ENCODE measurements around the gene RPA1. TPM values are rescaled to one million over a fixed set of nuclear protein-coding genes. Genes with fewer than 3 reads are reported as not detected.

Gene RPA1
- total and polyA plus RNA-seq, 2 of the 8 experiments (the other 6 are each of a cell fraction or from before 2014, with no cell fraction given) = 79.1 to 194 TPM

GRCh38 chr17:1942066-1942365, 112.2 kb downstream of the RPA1 start:
- Histone ChIP-seq H3K27me3 (replicated peaks in 1 of 4; ENCODE audit: control insufficient read depth in 3 of 4, extremely low read depth in 1 of 4, insufficient read depth in 3 of 4, low read length in 3 of 4) (no peaks in the 10 kb centered on the region; a peak in 1 of 7 replicates), H3K9ac (replicated peaks in 1 of 4; ENCODE audit: extremely low read depth in 1 of 4, low read depth in 3 of 4, low read length in 3 of 4) (no peak overlapping the region), H2BK120ac (replicated peaks; ENCODE audit: low read depth, low read length) (no peak overlapping the region), H3K18ac (ENCODE audit: extremely low read depth, low read length) (no peak overlapping the region), H2AK5ac (ENCODE audit: low read depth, low read length) (no peak overlapping the region), H3K23ac (ENCODE audit: insufficient read length) (no peak overlapping the region), H3K4ac (replicated peaks; ENCODE audit: insufficient read length, low read depth, low read length) (no peak overlapping the region), H3K23me2 (ENCODE audit: low read depth, low read length) (no peaks in the 10 kb centered on the region), H3K4me2 (ENCODE audit: insufficient read depth in 1 of 2, low read depth in 2 of 2, low read length in 2 of 2) (no peak overlapping the region), H3K4me1 (replicated peaks in 1 of 4; ENCODE audit: control insufficient read depth in 3 of 4, insufficient read depth in 4 of 4, low read length in 3 of 4) (no peaks in the 10 kb centered on the region), H4K91ac (replicated peaks; ENCODE audit: insufficient read length, low read length) (no peak overlapping the region), H3K56ac (replicated peaks; ENCODE audit: insufficient read length, low read depth, low read length) (no peak overlapping the region), H3K27ac (ENCODE audit: low read depth, low read length) (no peak overlapping the region), H3K9me3 (ENCODE audit: insufficient read depth in 2 of 2, low read depth in 1 of 2, low read length in 1 of 2) (no peaks in the 10 kb centered on the region), H2AFZ (ENCODE audit: low read length) (no peak overlapping the region), H4K8ac (ENCODE audit: extremely low read depth, insufficient read depth, low read length) (no peak overlapping the region), H4K5ac (ENCODE audit: insufficient read length, low read depth, low read length) (no peak overlapping the region), H3K79me2 (ENCODE audit: control insufficient read depth in 1 of 2, insufficient read depth in 2 of 2, low read length in 2 of 2) (no peaks in the 10 kb centered on the region), H2BK12ac (ENCODE audit: low read depth, low read length) (no peak overlapping the region), H2BK15ac (ENCODE audit: low read length) (no peak overlapping the region), H4K20me1 (replicated peaks in 1 of 2; ENCODE audit: control insufficient read depth in 1 of 2, insufficient read depth in 2 of 2, low read length in 2 of 2) (peaks cover 0 to 4% of the 10 kb centered on the region in 2 experiments), H3K4me3 (ENCODE audit: extremely low read depth in 1 of 4, insufficient read depth in 2 of 4, low read depth in 3 of 4, low read length in 4 of 4) (no peak overlapping the region), H2BK20ac (ENCODE audit: low read length) (no peak overlapping the region), H3K79me1 (ENCODE audit: low read depth, low read length) (no peaks in the 10 kb centered on the region), H3K14ac (ENCODE audit: insufficient read length) (no peak overlapping the region), H3K36me3 (ENCODE audit: control insufficient read depth in 2 of 4, insufficient read depth in 4 of 4, low read length in 3 of 4) (no peaks in the 10 kb centered on the region), H2BK5ac (ENCODE audit: low read depth, low read length) (no peak overlapping the region)
- CTCF ChIA-PET (ENCODE audit: partially characterized antibody) = interaction anchor here (0.9 kb wide), 1 partner anchor 37 kb away, joined by 3 read pairs; no protein-coding TSS in a partner anchor
- POLR2A ChIA-PET (ENCODE audit: partially characterized antibody) = no interaction called here
- 87% methylated on average over 4 of the region's 7 CpGs; no CpG with 5 or more reads in 1 of the 2 experiments for WGBS, 2 experiments (ENCODE audit: extremely low coverage in 1 of 2, insufficient coverage in 1 of 2, insufficient read length in 1 of 2, insufficient replicate concordance in 2 of 2, low coverage in 1 of 2, low lambda C conversion rate in 2 of 2, missing lambda C conversion rate in 1 of 2)
- no peak for DNase-seq (ENCODE audit: low read depth in 1 of 2, low spot score in 2 of 2)
- FAIRE-seq = no peak
- TF ChIP-seq SIX5 (IDR thresholded peaks at IDR 0.05; ENCODE audit: low read depth, low read length) (no peak), EZH2 (IDR thresholded peaks at IDR 0.05; ENCODE audit: low read depth, low read length, severe bottlenecking) (no peak), BCL11A (IDR thresholded peaks at IDR 0.05; ENCODE audit: low read depth in 2 of 2, low read length in 2 of 2) (no peak), JUN (IDR thresholded peaks at IDR 0.05; ENCODE audit: low read depth, low read length) (no peak), BRCA1 (IDR thresholded peaks at IDR 0.05; ENCODE audit: low read depth, low read length) (no peak), KDM5A (IDR thresholded peaks at IDR 0.05; ENCODE audit: low read length) (no peak), BACH1 (IDR thresholded peaks at IDR 0.05; ENCODE audit: low read length) (no peak), ZNF274 (IDR thresholded peaks at IDR 0.05; ENCODE audit: borderline replicate concordance, extremely low read depth, low read length) (no peak), RBBP5 (IDR thresholded peaks at IDR 0.05; ENCODE audit: borderline replicate concordance, low read depth, low read length) (no peak), TEAD4 (IDR thresholded peaks at IDR 0.05; ENCODE audit: low read depth, low read length) (no peak), CBX8 (IDR thresholded peaks at IDR 0.05; ENCODE audit: borderline replicate concordance, low read depth, low read length) (no peak), SAP30 (IDR thresholded peaks at IDR 0.05; ENCODE audit: insufficient read depth, insufficient replicate concordance, low read length) (no peak), EGR1 (IDR thresholded peaks at IDR 0.05; ENCODE audit: borderline replicate concordance, low read depth, low read length) (no peak)
- TF ChIP-seq, protein P1, sequence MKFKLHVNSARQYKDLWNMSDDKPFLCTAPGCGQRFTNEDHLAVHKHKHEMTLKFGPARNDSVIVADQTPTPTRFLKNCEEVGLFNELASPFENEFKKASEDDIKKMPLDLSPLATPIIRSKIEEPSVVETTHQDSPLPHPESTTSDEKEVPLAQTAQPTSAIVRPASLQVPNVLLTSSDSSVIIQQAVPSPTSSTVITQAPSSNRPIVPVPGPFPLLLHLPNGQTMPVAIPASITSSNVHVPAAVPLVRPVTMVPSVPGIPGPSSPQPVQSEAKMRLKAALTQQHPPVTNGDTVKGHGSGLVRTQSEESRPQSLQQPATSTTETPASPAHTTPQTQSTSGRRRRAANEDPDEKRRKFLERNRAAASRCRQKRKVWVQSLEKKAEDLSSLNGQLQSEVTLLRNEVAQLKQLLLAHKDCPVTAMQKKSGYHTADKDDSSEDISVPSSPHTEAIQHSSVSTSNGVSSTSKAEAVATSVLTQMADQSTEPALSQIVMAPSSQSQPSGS (IDR thresholded peaks at IDR 0.05; ENCODE audit: low read length) = no peak

All from H1 (cell line).